ENCODE data around the gene EYS.

DNA sequence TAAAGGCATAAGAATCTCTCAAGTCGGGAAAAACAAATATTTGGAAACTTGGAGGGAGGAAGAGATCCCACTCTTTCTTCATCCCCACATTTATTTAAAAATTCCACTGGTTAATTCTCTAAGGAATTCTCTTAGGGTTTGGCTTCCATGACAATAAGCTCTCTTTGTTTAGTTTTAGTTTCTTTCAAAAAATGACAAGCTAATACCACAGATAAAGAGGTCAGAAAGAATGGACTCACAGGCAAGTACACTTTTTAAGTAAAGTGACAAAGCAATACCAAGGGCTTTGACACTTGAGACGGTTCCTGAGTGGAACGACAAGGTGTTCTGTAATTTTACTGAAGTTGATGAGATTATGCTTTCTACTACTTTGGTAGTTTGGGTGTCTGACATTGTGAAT lies 1199.4 kb downstream of the EYS start:
- TF ChIP-seq, protein P1, sequence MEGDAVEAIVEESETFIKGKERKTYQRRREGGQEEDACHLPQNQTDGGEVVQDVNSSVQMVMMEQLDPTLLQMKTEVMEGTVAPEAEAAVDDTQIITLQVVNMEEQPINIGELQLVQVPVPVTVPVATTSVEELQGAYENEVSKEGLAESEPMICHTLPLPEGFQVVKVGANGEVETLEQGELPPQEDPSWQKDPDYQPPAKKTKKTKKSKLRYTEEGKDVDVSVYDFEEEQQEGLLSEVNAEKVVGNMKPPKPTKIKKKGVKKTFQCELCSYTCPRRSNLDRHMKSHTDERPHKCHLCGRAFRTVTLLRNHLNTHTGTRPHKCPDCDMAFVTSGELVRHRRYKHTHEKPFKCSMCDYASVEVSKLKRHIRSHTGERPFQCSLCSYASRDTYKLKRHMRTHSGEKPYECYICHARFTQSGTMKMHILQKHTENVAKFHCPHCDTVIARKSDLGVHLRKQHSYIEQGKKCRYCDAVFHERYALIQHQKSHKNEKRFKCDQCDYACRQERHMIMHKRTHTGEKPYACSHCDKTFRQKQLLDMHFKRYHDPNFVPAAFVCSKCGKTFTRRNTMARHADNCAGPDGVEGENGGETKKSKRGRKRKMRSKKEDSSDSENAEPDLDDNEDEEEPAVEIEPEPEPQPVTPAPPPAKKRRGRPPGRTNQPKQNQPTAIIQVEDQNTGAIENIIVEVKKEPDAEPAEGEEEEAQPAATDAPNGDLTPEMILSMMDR (IDR thresholded peaks at IDR 0.05 in 2 of 3, conservative IDR thresholded peaks at IDR 0.05 in 1 of 3; ENCODE audit: borderline replicate concordance in 1 of 3, insufficient read depth in 1 of 3, low read depth in 2 of 3, low read length in 2 of 3), result no peak
- TF ChIP-seq, protein P2, sequence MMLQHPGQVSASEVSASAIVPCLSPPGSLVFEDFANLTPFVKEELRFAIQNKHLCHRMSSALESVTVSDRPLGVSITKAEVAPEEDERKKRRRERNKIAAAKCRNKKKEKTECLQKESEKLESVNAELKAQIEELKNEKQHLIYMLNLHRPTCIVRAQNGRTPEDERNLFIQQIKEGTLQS (IDR thresholded peaks at IDR 0.05), result no peak
- TF ChIP-seq EZH2 (IDR thresholded peaks at IDR 0.05) (no peak), SP1 (IDR thresholded peaks at IDR 0.05; ENCODE audit: low read depth) (no peak)
- TF ChIP-seq, protein P3, sequence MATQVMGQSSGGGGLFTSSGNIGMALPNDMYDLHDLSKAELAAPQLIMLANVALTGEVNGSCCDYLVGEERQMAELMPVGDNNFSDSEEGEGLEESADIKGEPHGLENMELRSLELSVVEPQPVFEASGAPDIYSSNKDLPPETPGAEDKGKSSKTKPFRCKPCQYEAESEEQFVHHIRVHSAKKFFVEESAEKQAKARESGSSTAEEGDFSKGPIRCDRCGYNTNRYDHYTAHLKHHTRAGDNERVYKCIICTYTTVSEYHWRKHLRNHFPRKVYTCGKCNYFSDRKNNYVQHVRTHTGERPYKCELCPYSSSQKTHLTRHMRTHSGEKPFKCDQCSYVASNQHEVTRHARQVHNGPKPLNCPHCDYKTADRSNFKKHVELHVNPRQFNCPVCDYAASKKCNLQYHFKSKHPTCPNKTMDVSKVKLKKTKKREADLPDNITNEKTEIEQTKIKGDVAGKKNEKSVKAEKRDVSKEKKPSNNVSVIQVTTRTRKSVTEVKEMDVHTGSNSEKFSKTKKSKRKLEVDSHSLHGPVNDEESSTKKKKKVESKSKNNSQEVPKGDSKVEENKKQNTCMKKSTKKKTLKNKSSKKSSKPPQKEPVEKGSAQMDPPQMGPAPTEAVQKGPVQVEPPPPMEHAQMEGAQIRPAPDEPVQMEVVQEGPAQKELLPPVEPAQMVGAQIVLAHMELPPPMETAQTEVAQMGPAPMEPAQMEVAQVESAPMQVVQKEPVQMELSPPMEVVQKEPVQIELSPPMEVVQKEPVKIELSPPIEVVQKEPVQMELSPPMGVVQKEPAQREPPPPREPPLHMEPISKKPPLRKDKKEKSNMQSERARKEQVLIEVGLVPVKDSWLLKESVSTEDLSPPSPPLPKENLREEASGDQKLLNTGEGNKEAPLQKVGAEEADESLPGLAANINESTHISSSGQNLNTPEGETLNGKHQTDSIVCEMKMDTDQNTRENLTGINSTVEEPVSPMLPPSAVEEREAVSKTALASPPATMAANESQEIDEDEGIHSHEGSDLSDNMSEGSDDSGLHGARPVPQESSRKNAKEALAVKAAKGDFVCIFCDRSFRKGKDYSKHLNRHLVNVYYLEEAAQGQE (IDR thresholded peaks at IDR 0.05; ENCODE audit: low read depth), result no peak
